ENCODE data around the gene CCDC88C. TPM values are rescaled to one million over a fixed set of nuclear protein-coding genes. Genes with fewer than 3 reads are reported as not detected.

The CCDC88C gene
- total RNA-seq, 2 experiments from 2014 or later = 269 to 287 TPM

DNA sequence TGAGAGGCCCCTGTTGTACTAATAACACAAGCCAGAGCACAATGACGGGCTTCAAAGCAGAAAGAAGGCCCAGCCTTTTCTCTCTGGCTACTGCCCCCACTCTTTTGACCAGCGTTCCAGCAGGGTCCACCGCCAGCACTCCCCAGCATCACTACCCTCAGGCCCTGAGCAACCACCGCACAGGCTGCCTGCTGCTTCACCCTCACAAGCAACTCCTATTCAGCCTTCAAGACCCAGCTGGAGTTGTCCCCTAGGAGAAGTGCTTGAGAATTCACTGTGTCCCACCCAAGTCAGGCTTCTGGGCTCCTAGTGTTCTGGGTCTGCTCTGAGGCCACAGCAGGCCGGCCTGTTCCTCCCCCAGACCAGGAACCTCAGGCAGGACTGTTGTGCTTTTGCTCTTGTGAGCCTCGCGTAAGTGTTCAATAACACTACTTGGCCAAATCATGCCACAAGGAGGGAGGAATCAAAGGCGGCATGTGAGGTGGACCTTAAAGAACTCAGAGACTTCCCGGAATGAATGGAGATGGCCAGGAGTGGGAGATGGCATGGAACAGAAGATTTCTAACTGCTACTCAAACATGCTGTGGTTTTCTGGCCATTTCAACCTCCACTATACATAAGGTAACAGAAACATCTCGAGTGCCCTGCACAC lies 89.8 kb downstream of the CCDC88C start:
- no peaks in the 10 kb centered on the region for H3K9me3 Mint-ChIP-seq
- peaks cover 90% of the 10 kb centered on the region for H3K36me3 ChIP-seq (ENCODE audit: insufficient read depth, low read length)
- TF ChIP-seq, protein P1, sequence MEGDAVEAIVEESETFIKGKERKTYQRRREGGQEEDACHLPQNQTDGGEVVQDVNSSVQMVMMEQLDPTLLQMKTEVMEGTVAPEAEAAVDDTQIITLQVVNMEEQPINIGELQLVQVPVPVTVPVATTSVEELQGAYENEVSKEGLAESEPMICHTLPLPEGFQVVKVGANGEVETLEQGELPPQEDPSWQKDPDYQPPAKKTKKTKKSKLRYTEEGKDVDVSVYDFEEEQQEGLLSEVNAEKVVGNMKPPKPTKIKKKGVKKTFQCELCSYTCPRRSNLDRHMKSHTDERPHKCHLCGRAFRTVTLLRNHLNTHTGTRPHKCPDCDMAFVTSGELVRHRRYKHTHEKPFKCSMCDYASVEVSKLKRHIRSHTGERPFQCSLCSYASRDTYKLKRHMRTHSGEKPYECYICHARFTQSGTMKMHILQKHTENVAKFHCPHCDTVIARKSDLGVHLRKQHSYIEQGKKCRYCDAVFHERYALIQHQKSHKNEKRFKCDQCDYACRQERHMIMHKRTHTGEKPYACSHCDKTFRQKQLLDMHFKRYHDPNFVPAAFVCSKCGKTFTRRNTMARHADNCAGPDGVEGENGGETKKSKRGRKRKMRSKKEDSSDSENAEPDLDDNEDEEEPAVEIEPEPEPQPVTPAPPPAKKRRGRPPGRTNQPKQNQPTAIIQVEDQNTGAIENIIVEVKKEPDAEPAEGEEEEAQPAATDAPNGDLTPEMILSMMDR (IDR thresholded peaks at IDR 0.05) = no peak
- peak overlapping the region; percentile 40 to 42 for H3K27ac ChIP-seq (ENCODE audit: low read depth in 1 of 2, low read length in 2 of 2)
- peaks cover 95% of the 10 kb centered on the region for H3K4me1 Mint-ChIP-seq (ENCODE audit: low read depth)
- H3K27me3 ChIP-seq (ENCODE audit: control insufficient read depth in 1 of 2, insufficient read depth in 2 of 2, low read length in 2 of 2) = no peaks in the 10 kb centered on the region
- CTCF ChIA-PET = interaction anchor here (1.4 to 4.9 kb wide), 3 partner anchors 88 to 99 kb away, joined by 3 to 53 read pairs (median 3); partner anchors contain the start of gene CCDC88C
- intact Hi-C loops (cut with DNase I, micrococcal nuclease) = loop anchor here in 1 of 2 experiments (2.0 kb wide), 1 partner anchor 45 kb away; no protein-coding TSS in a partner anchor
- H3K9me3 ChIP-seq (ENCODE audit: control insufficient read depth in 1 of 2, insufficient read depth in 1 of 2, low read length in 2 of 2) = no peaks in the 10 kb centered on the region
- H3K4me3 Mint-ChIP-seq = no peak overlapping the region
- DNase-seq = peak in 1 of 14 experiments; percentile 10
- no peak for ATAC-seq (ENCODE audit: poor library complexity)
- no peak overlapping the region for H3K4me3 ChIP-seq (ENCODE audit: low read length)
- POLR2A ChIA-PET = interaction anchor here (1.0 to 2.4 kb wide), 5 partner anchors 19 to 91 kb away, joined by 3 to 10 read pairs (median 3); no protein-coding TSS in a partner anchor
- no peaks in the 10 kb centered on the region for H3K27me3 Mint-ChIP-seq
- H3K4me1 ChIP-seq (ENCODE audit: insufficient read depth, low read length) = peaks cover 96% of the 10 kb centered on the region
- H3K27ac Mint-ChIP-seq = peak overlapping the region; percentile 97
- H3K36me3 Mint-ChIP-seq (ENCODE audit: low read depth) = peaks cover 89% of the 10 kb centered on the region

- CTCF ChIA-PET = interaction anchor here (4.9 kb wide), 1 partner anchor 92 kb away, joined by 53 read pairs; the partner anchor contains the start of gene CCDC88C
- H3K9me3 Mint-ChIP-seq = no peaks in the 10 kb centered on the region
- Histone ChIP-seq H3K4me1 (ENCODE audit: insufficient read depth, low read length) (peaks cover 96% of the 10 kb centered on the region), H3K4me3 (ENCODE audit: low read length) (no peak overlapping the region), H3K36me3 (ENCODE audit: insufficient read depth, low read length) (peaks cover 90% of the 10 kb centered on the region), H3K27ac (ENCODE audit: low read depth in 1 of 2, low read length in 2 of 2) (peak overlapping the region; percentile 7 to 40), H3K27me3 (ENCODE audit: control insufficient read depth in 1 of 2, insufficient read depth in 2 of 2, low read length in 2 of 2) (no peaks in the 10 kb centered on the region), H3K9me3 (ENCODE audit: control insufficient read depth in 1 of 2, insufficient read depth in 1 of 2, low read length in 2 of 2) (no peaks in the 10 kb centered on the region)
- ATAC-seq (ENCODE audit: poor library complexity) (no peak), DNase-seq (peak in 1 of 14 experiments; percentile 13)
- H3K4me3 Mint-ChIP-seq = no peak overlapping the region
- TF ChIP-seq, protein P1 (IDR thresholded peaks at IDR 0.05) = no peak
- POLR2A ChIA-PET = interaction anchor here (0.5 to 1.4 kb wide), 3 partner anchors 9 to 91 kb away, joined by 3 read pairs; no protein-coding TSS in a partner anchor
- intact Hi-C loops (cut with DNase I, micrococcal nuclease) = loop anchor here in 1 of 2 experiments (2.0 kb wide), 1 partner anchor 46 kb away; no protein-coding TSS in a partner anchor
- peak overlapping the region; percentile 97 for H3K27ac Mint-ChIP-seq
- H3K4me1 Mint-ChIP-seq (ENCODE audit: low read depth) = peaks cover 95% of the 10 kb centered on the region
- no peaks in the 10 kb centered on the region for H3K27me3 Mint-ChIP-seq
- peaks cover 87% of the 10 kb centered on the region for H3K36me3 Mint-ChIP-seq (ENCODE audit: low read depth)
Measured at GRCh38 chr14:91327250-91327595, 90.4 kb downstream of the CCDC88C start.

DNA sequence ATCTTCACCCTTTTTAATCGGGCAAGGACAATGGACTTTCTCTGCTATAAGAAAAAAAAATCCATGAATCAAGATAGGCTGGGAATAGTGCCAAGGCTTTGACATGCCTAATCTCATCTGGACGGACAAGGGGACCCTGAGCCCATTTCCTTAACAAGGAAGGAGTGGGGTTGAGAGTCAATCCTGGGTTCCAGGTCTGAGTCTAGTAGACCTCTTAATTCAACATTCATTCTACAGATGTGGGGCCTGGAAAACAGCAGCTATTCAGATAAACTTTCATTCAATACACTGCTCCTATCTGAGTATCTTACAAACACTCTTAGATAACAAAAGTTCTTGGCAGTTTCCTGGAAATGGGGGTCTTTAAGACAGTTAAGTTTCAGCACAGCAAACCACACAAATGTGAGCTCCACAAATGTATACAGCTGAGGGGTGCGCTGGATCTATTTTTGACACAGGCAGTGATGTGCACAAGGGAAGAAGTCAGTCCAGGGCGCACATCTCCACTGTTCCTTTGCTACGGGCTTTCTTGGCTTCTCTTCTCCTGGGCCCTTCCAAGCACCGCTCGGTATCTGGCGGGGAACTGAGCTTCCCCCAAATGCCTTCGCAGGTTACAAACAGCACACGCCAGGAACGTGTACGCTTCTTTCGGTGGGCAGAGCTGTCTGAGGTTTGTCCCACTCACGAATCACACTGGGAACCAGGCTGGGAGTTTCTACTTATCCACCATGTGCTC lies 90.9 kb downstream of the CCDC88C start:
- Histone ChIP-seq H3K9me3 (ENCODE audit: control insufficient read depth in 1 of 2, insufficient read depth in 1 of 2, low read length in 2 of 2) (no peaks in the 10 kb centered on the region), H3K4me3 (ENCODE audit: low read length) (no peak overlapping the region), H3K27ac (ENCODE audit: low read depth in 1 of 2, low read length in 2 of 2) (peak overlapping the region; percentile 10 to 40), H3K27me3 (ENCODE audit: control insufficient read depth in 1 of 2, insufficient read depth in 2 of 2, low read length in 2 of 2) (no peaks in the 10 kb centered on the region), H3K4me1 (ENCODE audit: insufficient read depth, low read length) (peaks cover 96% of the 10 kb centered on the region), H3K36me3 (ENCODE audit: insufficient read depth, low read length) (peaks cover 91% of the 10 kb centered on the region)
- Mint-ChIP-seq H3K27ac (peak overlapping the region; percentile 97), H3K4me1 (ENCODE audit: low read depth) (peaks cover 95% of the 10 kb centered on the region), H3K4me3 (no peak overlapping the region), H3K9me3 (no peaks in the 10 kb centered on the region), H3K27me3 (no peaks in the 10 kb centered on the region), H3K36me3 (ENCODE audit: low read depth) (peaks cover 87% of the 10 kb centered on the region)
- ATAC-seq (ENCODE audit: poor library complexity) = no peak
- POLR2A ChIA-PET = interaction anchor here (0.5 to 4.6 kb wide), 6 partner anchors 8 to 91 kb away, joined by 3 to 37 read pairs (median 17); no protein-coding TSS in a partner anchor
- CTCF ChIA-PET = interaction anchor here (4.9 kb wide), 1 partner anchor 93 kb away, joined by 53 read pairs; the partner anchor contains the start of gene CCDC88C
- intact Hi-C loops (cut with DNase I, micrococcal nuclease) = loop anchor here in 1 of 2 experiments (2.0 kb wide), 1 partner anchor 46 kb away; no protein-coding TSS in a partner anchor
- TF ChIP-seq, protein P1 (IDR thresholded peaks at IDR 0.05) = no peak
- peak in 1 of 14 experiments; percentile 21 for DNase-seq
